Measurements from ENCODE around the gene WDR54.

GRCh38 chr2:74418312-74418711 is 3.2 kb upstream of the WDR54 start:
- TF ChIP-seq CTCF (IDR thresholded peaks at IDR 0.05; ENCODE audit: low read depth, low read length, poor library complexity, severe bottlenecking) (no peak), EZH2phosphoT487 (IDR thresholded peaks at IDR 0.05; ENCODE audit: borderline replicate concordance, low read length) (no peak)
